GM23338 (cell line): ENCODE measurements around the gene SLC17A6. TPM values are rescaled to one million over a fixed set of nuclear protein-coding genes. Genes with fewer than 3 reads are reported as not detected.

Experiments
- ATAC-seq: fragments of 200-7000 bp; cut with Tn5 transposase; 3 replicates; pipeline ENCODE4 v1.9.1; 2020
- DNase-seq: peaks from one replicate; pipeline ENCODE4 v3.0.0-alpha.2; 2015; ENCODE audit warnings: low spot score
- H2AFZ ChIP-seq: fragments of 200-600 bp; sonication (generic); 2 replicates; pipeline ENCODE4 v1.8.0; 2016; ENCODE audit warnings: antibody characterized with exemption, mild to moderate bottlenecking, moderate library complexity
- H3F3A ChIP-seq: fragments of 200-600 bp; sonication (generic); replicated peaks from 2 replicates; pipeline ENCODE4 v1.8.0; 2017; ENCODE audit warnings: antibody characterized with exemption, mixed run types, low read depth
- H3K27ac ChIP-seq: fragments of 200-600 bp; sonication (generic); 2 replicates; pipeline ENCODE4 v1.6.1; 2016; ENCODE audit warnings: low read depth
- H3K27me3 ChIP-seq: fragments of 200-600 bp; sonication (generic); 2 replicates; pipeline ENCODE4 v1.8.0; 2016; ENCODE audit warnings: mild to moderate bottlenecking, mixed run types, moderate library complexity; ENCODE audit not compliant: insufficient read depth
- H3K36me3 ChIP-seq: fragments of 200-600 bp; sonication (generic); 2 replicates; pipeline ENCODE4 v1.8.0; 2016; ENCODE audit warnings: mild to moderate bottlenecking; ENCODE audit not compliant: insufficient read depth
- H3K4me1 ChIP-seq: fragments of 200-600 bp; sonication (generic); 2 replicates; pipeline ENCODE4 v1.8.0; 2016; ENCODE audit warnings: mild to moderate bottlenecking, moderate library complexity; ENCODE audit not compliant: insufficient read depth
- H3K4me2 ChIP-seq: fragments of 200-600 bp; sonication (generic); 2 replicates; pipeline ENCODE4 v1.7.1; 2017; ENCODE audit warnings: mixed run types
- H3K4me3 ChIP-seq: fragments of 200-600 bp; sonication (generic); 2 replicates; pipeline ENCODE4 v1.6.1; 2016; ENCODE audit warnings: mixed run types
- H3K79me2 ChIP-seq: fragments of 200-600 bp; sonication (generic); replicated peaks from 2 replicates; pipeline ENCODE4 v1.8.0; 2017; ENCODE audit warnings: mild to moderate bottlenecking; ENCODE audit not compliant: insufficient read depth
- H3K9me2 ChIP-seq: fragments of 200-600 bp; sonication (generic); 2 replicates; pipeline ENCODE4 v1.8.0; 2017; ENCODE audit not compliant: insufficient read depth
- H4K20me1 ChIP-seq: fragments of 200-600 bp; sonication (generic); replicated peaks from 2 replicates; pipeline ENCODE4 v1.8.0; 2017; ENCODE audit warnings: mild to moderate bottlenecking; ENCODE audit not compliant: insufficient read depth
- H3K27ac Mint-ChIP-seq: 2 replicates; pipeline ENCODE4 v1.8.0; 2020; ENCODE audit warnings: inconsistent platforms, mild to moderate bottlenecking, moderate library complexity, mixed read lengths
- H3K27me3 Mint-ChIP-seq: 3 replicates; pipeline ENCODE4 v1.8.0; 2022; ENCODE audit warnings: low read depth, mild to moderate bottlenecking, moderate library complexity, mixed read lengths, inconsistent platforms; ENCODE audit not compliant: insufficient read depth, poor library complexity
- H3K36me3 Mint-ChIP-seq: 3 replicates; pipeline ENCODE4 v1.8.0; 2021; ENCODE audit warnings: low read depth, mild to moderate bottlenecking, inconsistent platforms, moderate library complexity, mixed read lengths
- H3K4me1 Mint-ChIP-seq: 3 replicates; pipeline ENCODE4 v1.8.0; 2020; ENCODE audit warnings: mild to moderate bottlenecking, inconsistent platforms, mixed read lengths
- H3K4me3 Mint-ChIP-seq: 3 replicates; pipeline ENCODE4 v1.8.0; 2021; ENCODE audit warnings: moderate library complexity, mild to moderate bottlenecking, inconsistent platforms, mixed read lengths
- H3K9me3 Mint-ChIP-seq: 3 replicates; pipeline ENCODE4 v1.8.0; 2020; ENCODE audit warnings: moderate library complexity, mild to moderate bottlenecking, inconsistent platforms, mixed read lengths
- CREB1 ChIP-seq: fragments of 250-450 bp; sonication (Bioruptor Pico); IDR thresholded peaks from 2 replicates; pipeline ENCODE4 v1.5.0; 2020; ENCODE audit warnings: low read depth, mild to moderate bottlenecking, moderate library complexity
- ETS1 ChIP-seq: IDR thresholded peaks from 2 replicates; pipeline ENCODE4 v1.6.1; 2016; ENCODE audit warnings: antibody characterized with exemption
- EZH2phosphoT487 ChIP-seq: fragments of 200-600 bp; sonication (generic); IDR thresholded peaks from one replicate; pipeline ENCODE4 v1.8.1; 2018; ENCODE audit warnings: antibody characterized with exemption; ENCODE audit not compliant: unreplicated experiment
- JUNB ChIP-seq: IDR thresholded peaks from one replicate; pipeline ENCODE4 v1.6.1; 2016; ENCODE audit warnings: antibody characterized with exemption; ENCODE audit not compliant: unreplicated experiment
- NANOG ChIP-seq: IDR thresholded peaks from 2 replicates; pipeline ENCODE4 v1.6.1; 2016; ENCODE audit warnings: antibody characterized with exemption, borderline replicate concordance
- POLR2AphosphoS5 ChIP-seq: IDR thresholded peaks from 2 replicates; pipeline ENCODE4 v1.6.1; 2016; ENCODE audit warnings: antibody characterized with exemption, low read depth
- STAT1 ChIP-seq: IDR thresholded peaks from one replicate; pipeline ENCODE4 v1.6.1; 2016; ENCODE audit warnings: antibody characterized with exemption; ENCODE audit not compliant: unreplicated experiment
- ZNF114 ChIP-seq: fragments of 250-450 bp; sonication (Bioruptor Pico); IDR thresholded peaks from 2 replicates; pipeline ENCODE4 v1.5.0; 2020; ENCODE audit warnings: mild to moderate bottlenecking, moderate library complexity
- ZNF331 ChIP-seq: fragments of 250-450 bp; sonication (Bioruptor Pico); IDR thresholded peaks from 2 replicates; pipeline ENCODE4 v1.5.0; 2020; ENCODE audit warnings: low read depth, mild to moderate bottlenecking, moderate library complexity
- ZNF462 ChIP-seq: fragments of 250-450 bp; sonication (Bioruptor Pico); IDR thresholded peaks from 2 replicates; pipeline ENCODE4 v1.5.0; 2020; ENCODE audit warnings: mild to moderate bottlenecking, moderate library complexity
- polyA plus RNA-seq: library from polyadenylated mRNA; unstranded; fragments of >200 nt; fragmentation: Nextera tagmentation; extraction: Ambion mirVana; gene quantifications from 2 replicates; pipeline ENCODE4 v1.2.1, GENCODE V29; 2016
- total RNA-seq: library from RNA; depleted of rRNA; stranded (reverse); fragments of >200 nt; shearing (Covaris generic); gene quantifications from 2 replicates; pipeline ENCODE4 v1.2.3, GENCODE V29; 2014
- TF ChIP-seq, protein P1 (sequence below), 2 experiments: fragments of 200-600 bp in 1 of 2; sonication (generic) in 1 of 2; conservative IDR thresholded peaks; 2 replicates each; pipeline versions ENCODE4 v1.5.1 to v1.6.1; 2016 to 2017; ENCODE audit warnings: antibody characterized with exemption in 2 of 2, low read depth in 2 of 2, mild to moderate bottlenecking in 2 of 2, moderate library complexity in 1 of 2
- TF ChIP-seq, protein P2 (sequence below): IDR thresholded peaks from one replicate; pipeline ENCODE4 v1.6.1; 2018; ENCODE audit warnings: antibody characterized with exemption; ENCODE audit not compliant: unreplicated experiment

SLC17A6 gene
- total and polyA plus RNA-seq, 2 experiments from 2014 or later: 0.31 TPM

DNA sequence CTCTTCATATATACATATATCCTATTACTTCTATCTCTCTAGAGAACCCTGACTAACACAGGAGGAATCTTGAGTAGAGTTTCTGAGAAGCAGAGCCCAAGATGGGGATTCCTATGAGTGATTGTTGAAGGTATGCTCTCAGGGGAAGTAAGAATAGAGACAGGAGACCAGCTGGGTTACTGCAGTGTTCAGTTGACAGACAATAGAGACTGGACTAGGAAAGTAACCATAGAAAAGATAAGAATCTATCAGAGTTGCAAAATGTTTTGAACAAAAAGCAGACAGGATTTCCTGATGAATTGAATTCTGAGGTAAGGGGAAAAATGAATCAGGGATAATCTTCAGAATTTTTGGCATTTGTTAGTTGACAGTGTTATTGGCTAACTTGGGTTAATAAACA is 54.4 kb downstream of the SLC17A6 start:
- no peaks in the 10 kb centered on the region for H3K4me1 Mint-ChIP-seq
- H3K79me2 ChIP-seq: no peaks in the 10 kb centered on the region
- H3K27ac Mint-ChIP-seq: no peak overlapping the region
- no peak overlapping the region for H3K27ac ChIP-seq
- no peak overlapping the region for H3K4me3 Mint-ChIP-seq
- no peak for ATAC-seq
- no peak overlapping the region for H3K4me3 ChIP-seq
- no peaks in the 10 kb centered on the region for H4K20me1 ChIP-seq
- H3K36me3 ChIP-seq: no peaks in the 10 kb centered on the region
- no peak overlapping the region for H2AFZ ChIP-seq
- no peak for DNase-seq
- no peaks in the 10 kb centered on the region for H3K9me3 Mint-ChIP-seq
- TF ChIP-seq, protein P1, sequence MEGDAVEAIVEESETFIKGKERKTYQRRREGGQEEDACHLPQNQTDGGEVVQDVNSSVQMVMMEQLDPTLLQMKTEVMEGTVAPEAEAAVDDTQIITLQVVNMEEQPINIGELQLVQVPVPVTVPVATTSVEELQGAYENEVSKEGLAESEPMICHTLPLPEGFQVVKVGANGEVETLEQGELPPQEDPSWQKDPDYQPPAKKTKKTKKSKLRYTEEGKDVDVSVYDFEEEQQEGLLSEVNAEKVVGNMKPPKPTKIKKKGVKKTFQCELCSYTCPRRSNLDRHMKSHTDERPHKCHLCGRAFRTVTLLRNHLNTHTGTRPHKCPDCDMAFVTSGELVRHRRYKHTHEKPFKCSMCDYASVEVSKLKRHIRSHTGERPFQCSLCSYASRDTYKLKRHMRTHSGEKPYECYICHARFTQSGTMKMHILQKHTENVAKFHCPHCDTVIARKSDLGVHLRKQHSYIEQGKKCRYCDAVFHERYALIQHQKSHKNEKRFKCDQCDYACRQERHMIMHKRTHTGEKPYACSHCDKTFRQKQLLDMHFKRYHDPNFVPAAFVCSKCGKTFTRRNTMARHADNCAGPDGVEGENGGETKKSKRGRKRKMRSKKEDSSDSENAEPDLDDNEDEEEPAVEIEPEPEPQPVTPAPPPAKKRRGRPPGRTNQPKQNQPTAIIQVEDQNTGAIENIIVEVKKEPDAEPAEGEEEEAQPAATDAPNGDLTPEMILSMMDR (conservative IDR thresholded peaks at IDR 0.05; ENCODE audit: low read depth in 2 of 2): no peak
- TF ChIP-seq STAT1 (no peak), ZNF462 (CRISPR knock-in tag) (no peak), ZNF114 (CRISPR knock-in tag) (no peak), ZNF331 (no peak), JUNB (no peak), POLR2AphosphoS5 (no peak), ETS1 (no peak), CREB1 (no peak), EZH2phosphoT487 (no peak), NANOG (no peak)
- TF ChIP-seq, protein P2, sequence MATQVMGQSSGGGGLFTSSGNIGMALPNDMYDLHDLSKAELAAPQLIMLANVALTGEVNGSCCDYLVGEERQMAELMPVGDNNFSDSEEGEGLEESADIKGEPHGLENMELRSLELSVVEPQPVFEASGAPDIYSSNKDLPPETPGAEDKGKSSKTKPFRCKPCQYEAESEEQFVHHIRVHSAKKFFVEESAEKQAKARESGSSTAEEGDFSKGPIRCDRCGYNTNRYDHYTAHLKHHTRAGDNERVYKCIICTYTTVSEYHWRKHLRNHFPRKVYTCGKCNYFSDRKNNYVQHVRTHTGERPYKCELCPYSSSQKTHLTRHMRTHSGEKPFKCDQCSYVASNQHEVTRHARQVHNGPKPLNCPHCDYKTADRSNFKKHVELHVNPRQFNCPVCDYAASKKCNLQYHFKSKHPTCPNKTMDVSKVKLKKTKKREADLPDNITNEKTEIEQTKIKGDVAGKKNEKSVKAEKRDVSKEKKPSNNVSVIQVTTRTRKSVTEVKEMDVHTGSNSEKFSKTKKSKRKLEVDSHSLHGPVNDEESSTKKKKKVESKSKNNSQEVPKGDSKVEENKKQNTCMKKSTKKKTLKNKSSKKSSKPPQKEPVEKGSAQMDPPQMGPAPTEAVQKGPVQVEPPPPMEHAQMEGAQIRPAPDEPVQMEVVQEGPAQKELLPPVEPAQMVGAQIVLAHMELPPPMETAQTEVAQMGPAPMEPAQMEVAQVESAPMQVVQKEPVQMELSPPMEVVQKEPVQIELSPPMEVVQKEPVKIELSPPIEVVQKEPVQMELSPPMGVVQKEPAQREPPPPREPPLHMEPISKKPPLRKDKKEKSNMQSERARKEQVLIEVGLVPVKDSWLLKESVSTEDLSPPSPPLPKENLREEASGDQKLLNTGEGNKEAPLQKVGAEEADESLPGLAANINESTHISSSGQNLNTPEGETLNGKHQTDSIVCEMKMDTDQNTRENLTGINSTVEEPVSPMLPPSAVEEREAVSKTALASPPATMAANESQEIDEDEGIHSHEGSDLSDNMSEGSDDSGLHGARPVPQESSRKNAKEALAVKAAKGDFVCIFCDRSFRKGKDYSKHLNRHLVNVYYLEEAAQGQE: no peak
- H3F3A ChIP-seq: no peaks in the 10 kb centered on the region
- H3K4me1 ChIP-seq: no peaks in the 10 kb centered on the region
- no peak overlapping the region for H3K4me2 ChIP-seq
- no peaks in the 10 kb centered on the region for H3K27me3 Mint-ChIP-seq
- H3K27me3 ChIP-seq: no peaks in the 10 kb centered on the region
- H3K36me3 Mint-ChIP-seq: no peaks in the 10 kb centered on the region
- no peaks in the 10 kb centered on the region for H3K9me2 ChIP-seq
